ENCODE results near the gene PPFIA3. TPM values are rescaled to one million over a fixed set of nuclear protein-coding genes. Genes with fewer than 3 reads are reported as not detected.

The PPFIA3 gene
- total RNA-seq, 1 donor from 2014 or later, result 4.6 TPM

DNA sequence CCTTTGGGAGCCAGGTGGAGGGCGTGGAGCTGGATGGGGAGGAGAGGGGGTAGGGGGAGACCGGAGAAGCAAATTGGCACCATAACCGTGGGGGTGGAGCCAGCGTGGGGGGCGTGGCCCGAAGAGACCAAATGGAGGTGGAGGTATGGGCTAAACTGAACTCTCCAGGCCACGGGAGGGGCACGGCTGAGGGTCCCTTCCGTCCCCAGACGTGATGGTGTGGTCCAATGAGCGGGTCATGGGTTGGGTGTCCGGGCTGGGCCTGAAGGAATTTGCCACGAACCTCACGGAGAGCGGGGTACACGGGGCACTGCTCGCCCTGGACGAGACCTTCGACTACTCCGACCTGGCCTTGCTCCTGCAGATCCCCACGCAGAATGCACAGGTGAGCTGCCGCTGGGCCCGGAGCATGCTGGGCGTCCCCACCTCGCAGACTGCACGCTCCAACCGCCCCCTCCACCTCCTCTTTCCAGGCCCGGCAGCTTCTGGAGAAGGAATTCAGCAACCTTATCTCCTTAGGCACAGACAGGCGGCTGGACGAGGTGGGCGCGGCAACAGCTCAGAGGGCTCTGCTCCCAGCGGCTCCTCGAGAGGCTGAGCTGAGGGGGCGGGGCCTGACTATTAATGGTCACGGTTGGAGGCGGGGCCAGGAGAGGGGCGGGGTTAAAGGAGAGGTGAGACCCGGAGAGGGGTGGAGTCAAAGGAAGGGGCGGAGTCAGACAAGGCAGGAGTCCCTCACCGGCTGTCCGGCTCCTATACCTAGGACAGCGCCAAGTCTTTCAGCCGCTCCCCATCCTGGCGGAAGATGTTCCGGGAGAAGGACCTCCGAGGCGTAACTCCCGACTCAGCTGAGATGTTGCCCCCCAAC lies 29.7 kb downstream of the PPFIA3 start:
- DNase-seq (ENCODE audit: extremely low read depth, low read depth, low spot score), result peak; percentile 47

DNA sequence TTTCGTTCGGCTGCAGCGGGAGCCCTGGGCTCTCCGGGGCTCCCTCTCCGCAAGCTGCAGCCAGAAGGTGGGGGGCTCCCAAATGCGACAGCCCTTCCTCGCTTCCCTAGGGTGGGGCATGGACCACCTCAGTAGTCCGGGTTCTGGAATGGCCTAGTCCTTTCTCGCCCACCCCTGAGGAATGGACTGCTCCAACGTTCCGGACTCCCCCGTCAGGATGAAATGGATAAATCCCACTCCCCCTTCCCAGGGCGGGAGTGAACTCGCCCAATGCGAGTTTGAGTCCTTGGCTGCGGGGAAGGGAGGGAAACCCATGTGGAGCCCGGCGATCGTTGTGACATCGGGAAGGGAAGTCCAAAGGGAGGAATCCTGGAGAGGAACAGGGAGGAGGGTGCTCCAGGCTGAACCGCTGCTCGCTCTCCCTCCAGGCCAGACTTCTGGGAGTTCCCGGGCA lies 30.3 kb downstream of the PPFIA3 start:
- DNase-seq (ENCODE audit: extremely low read depth, low read depth, low spot score), result peak; percentile 54

DNA sequence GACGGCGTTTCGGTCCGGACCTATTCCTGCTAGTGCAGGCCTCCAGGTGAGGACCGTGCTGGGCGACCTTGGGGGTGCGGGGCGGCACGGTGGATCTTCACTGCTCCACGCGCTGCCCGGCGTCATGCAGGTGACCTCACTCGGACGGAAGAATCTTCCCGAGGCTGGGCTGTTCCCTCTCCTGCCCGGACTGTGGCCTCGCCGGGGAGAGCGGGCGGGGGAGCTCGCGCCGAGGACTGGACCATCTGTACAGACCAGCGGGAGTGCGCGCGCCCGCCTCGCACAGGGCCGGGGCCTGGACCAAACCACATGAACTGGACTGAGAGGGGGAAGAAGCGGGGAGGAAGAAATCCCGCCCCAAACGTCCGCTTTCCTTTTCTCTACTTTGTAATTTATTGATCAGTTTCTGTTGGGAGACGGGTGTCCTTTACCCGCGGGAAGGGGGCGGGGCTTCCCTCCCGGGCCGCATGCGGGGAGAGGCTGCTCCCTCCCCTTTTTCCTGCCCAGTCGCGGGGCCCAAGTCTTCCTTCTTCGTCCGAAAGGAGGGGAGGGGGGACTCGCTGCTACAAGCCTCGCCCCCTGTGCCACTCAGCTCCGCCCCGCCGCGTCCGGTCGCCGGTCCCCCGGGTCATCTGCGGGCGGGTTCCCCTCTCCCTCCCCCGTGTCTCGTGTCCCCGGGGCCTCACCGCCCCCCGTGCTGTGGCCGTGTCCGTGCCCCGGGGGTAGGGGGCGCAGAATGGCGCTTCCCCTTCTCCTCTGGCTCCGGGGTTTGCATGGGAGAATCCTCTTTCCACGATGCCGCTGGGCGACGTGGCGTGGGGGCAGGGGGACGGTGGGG lies 31.0 kb downstream of the PPFIA3 start:
- no peak for DNase-seq (ENCODE audit: extremely low read depth, low read depth, low spot score)

DNA sequence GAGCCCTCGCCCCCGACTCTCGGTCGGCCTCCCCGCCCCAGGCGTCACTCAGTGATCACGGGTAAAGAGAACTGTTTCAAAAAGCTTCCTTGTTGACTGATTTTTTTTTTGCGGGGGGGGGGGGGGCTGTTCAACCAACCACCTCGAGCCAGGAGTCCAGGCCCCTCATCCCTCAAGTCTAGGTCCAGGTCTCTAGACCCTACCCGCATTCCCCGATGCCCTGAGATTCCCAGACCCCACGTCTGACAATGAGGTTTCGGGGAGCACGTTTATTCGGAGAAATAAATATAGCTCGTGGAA lies 31.6 kb downstream of the PPFIA3 start:
- no peak for DNase-seq (ENCODE audit: extremely low read depth, low read depth, low spot score)

DNA sequence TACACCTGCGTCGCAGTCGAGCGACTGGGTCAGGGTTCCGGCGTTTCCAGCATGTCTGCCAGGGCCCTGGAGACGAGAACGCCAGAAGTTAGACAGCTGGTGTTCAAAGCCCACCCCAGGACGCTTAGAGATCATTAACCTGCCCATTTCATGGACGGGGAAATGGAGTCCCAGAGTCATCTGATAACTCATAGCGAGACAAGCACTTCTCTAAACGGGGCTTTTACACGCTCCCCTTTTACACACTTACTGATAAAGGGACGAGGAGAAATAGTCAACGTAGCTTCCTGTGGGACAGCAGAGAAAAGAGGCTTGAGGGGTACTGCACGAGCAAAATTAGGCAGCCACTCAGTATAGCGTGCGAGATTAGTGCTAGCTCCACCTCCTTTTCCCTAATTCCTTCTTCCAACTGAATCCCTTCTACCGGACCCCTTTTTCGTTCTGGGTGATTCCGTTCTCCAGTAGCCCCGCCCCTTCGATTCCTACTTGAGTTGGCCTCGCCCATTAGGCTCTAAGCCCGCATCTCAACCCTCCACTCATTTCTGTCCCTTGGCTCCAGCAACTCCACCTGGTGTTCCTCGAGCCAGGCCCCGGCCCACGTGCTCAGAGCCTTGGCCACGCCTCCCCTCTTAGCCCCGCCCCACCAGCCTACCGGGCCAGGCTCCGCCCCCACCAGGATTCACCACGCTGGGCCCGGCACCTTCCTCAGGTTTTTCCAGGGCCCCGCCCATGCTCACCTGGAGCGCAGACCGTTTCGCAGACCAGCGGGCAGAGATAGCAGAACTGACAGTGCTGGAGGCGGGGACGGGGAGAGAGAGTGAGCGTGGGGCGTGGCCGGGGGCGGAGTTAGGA lies 32.1 kb downstream of the PPFIA3 start:
- DNase-seq (ENCODE audit: extremely low read depth, low read depth, low spot score), result no peak

DNA sequence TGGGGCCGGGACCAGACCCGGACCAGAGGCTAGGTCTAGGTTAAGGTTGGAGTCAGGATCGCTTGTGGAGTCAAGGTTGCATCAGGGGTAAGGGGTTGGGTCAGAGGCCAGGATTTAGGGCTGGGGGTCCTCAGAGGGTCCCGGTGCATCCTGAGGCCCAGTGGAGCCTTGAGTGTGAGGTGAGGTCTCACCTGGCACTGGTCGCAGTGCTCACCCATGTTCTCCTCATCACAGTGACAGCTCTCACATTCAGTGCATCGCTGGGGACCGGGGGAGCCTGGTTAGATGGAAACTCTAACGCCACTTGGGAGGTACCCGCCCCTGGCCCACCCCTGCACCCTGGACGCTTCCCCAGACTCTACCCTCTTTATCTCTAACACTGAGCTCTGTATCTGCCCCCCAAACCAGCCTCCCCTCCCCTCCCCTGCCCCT lies 32.8 kb downstream of the PPFIA3 start:
- no peak for DNase-seq (ENCODE audit: extremely low read depth, low read depth, low spot score)

DNA sequence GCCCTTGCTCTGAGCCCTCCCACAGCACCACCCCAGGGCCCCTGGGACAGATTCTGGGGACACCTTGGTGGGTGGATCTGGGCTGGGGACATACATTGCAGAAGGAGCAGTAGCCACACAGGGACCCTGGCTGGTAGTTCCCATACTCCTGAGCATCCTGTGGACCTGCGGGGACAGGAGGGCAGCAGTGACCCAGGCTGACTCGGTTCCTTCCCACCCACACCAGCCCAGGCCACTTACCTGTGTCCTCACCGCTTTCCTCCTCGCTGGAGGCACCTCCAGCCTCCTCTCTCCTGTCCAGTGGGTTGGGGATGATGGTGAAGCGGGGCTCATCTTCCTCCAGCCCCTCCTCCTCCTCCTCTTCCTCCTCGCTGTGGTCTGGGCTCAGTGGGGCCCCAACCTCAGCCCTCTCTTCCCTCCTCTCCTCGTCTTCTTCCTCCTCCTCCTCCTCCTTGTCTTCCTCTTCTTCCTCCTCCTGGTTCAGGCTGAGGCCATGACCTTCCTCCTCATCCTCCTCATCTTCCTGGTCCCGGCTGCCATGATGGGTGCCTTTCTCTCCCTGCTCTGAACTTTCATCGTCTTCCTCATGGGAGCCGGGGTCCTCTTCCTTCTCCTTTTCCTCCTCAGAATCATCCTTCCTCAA lies 33.9 kb downstream of the PPFIA3 start:
- DNase-seq (ENCODE audit: extremely low read depth, low read depth, low spot score), result no peak

DNA sequence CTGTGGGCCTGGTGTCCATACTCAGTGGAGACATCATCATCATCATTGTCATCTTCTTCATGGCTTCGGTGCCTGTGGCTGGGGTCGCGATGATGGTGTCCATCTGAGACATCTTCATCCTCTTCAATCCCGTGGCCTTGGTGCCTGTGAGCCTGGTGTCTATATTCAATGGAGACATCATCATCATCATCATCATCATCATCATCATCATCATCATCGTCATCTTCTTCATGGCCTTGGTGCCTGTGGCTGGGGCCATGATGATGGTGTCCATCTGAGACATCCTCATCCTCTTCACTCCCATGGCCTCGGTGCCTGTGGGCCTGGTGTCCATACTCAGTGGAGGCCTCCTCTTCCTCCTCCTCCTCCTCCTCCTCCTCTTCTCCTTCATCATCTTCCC lies 34.9 kb downstream of the PPFIA3 start:
- DNase-seq (ENCODE audit: extremely low read depth, low read depth, low spot score), result no peak

DNA sequence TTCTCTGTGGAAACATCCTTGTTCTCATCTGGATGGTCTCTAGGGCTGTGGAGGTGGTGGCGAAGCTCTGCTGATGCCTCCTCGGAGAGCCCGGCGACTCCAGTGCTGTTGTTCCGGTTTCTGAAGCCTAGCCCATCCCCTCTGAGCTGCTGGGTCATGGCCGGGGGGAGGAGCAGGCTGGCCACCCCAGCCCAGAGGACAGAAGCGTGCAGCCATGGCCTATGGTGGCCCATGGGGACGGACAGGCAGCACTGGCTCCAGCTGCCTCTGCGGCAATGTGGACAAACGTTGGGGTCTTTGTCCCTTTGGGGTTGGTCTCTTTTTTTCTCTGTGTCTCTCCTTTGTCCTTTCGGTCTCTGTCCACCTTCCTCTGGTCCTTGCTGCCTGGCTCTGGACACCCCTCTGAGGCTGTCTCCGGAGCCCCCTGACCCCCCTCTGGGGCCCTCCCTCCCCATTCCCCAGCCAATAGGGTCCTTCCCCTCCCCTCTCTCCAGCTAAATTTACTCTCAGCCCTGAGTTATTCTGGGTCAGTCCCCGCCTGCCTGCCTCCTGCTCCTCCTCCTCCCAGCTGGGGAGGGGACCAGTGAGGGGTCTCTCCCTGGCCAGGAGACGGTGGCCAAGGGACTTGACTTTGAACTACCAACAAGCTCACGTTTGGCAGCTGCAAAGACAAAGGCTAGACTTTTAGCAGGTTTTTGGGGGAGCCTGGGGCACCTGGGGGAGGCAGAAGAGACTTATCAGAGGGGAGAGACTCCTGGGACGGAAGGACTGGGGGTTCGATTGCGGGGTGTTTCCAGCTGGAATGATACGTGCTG lies 35.9 kb downstream of the PPFIA3 start, which contains the start of gene HRC:
TSS of gene HRC (minus strand) at position 392 of the 815 bp plus-strand sequence. CDS start at position 233, 159 bp downstream.
- DNase-seq (ENCODE audit: extremely low read depth, low read depth, low spot score), result no peak

DNA sequence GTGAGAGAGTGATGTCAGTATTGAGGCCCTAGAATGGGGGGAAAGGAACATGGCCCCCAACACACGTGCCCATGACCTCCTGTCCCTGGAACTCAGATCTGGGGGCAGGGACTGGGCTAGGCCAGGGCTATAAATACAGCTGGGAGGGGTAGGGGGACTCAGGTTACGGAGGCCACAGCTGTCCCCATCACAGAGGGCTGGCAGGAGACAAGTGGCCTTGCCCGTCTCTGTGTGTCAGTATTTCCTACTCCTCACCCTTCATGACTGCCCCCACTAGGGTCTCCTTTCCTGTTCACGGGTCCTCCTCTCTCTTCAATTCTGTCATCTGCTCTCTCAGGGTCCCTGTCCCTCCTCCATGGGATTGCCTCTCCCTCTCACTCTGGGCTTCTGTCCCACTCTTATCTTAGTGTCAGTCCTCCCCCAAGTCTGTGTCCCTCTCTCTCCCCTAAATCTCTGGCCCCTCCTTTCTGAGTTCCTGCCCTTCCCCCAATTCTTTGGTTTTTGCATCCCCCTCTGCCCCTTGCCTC lies 36.5 kb downstream of the PPFIA3 start:
- DNase-seq (ENCODE audit: extremely low read depth, low read depth, low spot score), result no peak

DNA sequence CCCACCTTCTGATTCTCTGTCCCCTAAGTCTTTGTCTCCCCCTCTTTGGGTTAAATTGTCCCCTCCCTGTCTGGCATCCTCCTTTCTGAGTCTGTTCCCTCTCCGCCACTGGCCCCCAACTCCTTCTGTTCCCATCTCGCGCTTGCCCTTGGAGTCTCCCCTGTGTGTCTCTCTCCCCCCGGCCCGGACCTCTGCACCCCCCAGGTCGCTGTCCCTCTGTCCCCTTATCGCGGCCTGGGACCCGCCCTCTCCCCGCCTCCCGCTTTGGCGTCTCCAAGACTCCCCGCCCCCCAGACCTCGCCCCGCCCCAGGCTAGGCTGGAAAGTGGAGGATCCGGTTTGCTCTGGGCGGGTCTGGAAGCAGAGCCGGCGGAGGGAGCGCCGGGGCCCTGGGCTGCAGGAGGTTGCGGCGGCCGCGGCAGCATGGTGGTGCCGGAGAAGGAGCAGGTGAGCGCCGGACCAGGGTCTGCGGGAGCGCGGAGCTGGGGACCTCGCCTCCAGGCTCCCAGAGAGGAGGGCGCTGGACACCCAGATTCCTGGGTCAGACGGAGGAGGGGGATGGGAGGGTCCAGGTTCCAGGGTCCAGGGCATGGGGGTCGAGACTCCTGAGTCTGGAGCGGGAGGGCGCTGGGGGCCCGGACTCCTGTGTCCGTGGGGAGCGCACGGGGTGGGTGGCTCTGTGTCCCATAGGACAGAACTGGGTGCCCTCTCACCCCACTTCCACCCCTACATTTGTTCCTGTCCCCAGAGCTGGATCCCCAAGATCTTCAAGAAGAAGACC lies 38.3 kb downstream of the PPFIA3 start, which contains the start of gene TRPM4:
TSS of gene TRPM4 (plus strand) at position 348 of the 780 bp plus-strand sequence. CDS start at position 423, 75 bp downstream.
- no peak for DNase-seq (ENCODE audit: extremely low read depth, low read depth, low spot score)

DNA sequence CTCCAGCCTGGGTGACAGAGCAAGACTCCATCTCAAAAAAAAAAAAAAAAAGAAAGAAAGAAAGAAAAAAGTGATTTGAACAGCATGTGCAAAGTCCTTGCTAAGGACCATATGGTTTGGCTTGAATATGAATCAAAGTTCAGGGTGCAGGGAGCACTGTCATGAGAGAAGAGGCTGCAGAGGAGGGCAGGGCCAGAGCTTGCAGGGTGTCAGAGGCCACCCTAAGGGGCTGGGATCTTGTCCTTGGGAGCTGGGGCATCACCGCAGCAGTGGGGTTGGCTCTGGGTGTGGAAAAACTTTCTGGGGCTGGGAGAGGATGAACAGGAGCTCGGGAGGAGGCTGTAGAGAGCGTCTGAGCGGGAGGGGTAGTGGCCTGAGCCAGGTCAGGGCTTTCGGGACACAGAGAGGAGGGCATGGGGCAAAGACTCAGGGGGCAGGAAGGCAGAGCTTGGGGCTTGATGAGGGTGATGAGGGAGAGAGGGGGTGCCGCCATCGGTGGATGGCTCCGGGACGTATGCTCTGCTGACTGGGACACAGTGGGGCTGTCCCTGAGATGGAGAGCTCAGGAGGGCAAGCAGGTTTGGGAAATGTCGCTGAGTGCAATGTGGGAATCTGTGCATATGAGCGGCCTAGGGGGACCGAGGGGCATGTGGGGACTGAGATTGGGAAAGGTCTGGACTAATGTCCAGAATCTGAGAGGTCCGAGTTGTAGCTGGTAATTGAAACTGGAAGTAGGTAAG lies 41.3 kb downstream of the PPFIA3 start:
- no peak for DNase-seq (ENCODE audit: extremely low read depth, low read depth, low spot score)

DNA sequence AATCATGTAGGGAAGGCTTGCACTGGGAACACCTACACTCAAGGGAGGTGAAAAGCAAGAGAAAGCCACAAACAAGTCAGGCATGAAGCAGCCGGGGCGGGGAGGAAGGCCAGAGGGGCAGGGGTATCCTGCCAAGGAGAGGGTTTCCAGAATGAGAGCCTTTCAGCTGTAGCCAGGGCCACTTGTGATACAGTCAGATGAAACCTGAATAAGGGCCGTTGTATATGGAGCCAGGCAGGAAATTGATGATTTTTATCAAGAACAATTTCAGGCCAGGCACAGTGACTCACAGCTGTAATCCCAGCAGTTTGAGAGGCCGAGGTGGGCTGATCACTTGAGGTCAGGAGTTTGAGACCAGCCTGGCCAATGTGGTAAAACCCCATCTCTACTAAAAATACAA lies 42.6 kb downstream of the PPFIA3 start:
- DNase-seq (ENCODE audit: extremely low read depth, low read depth, low spot score), result no peak

DNA sequence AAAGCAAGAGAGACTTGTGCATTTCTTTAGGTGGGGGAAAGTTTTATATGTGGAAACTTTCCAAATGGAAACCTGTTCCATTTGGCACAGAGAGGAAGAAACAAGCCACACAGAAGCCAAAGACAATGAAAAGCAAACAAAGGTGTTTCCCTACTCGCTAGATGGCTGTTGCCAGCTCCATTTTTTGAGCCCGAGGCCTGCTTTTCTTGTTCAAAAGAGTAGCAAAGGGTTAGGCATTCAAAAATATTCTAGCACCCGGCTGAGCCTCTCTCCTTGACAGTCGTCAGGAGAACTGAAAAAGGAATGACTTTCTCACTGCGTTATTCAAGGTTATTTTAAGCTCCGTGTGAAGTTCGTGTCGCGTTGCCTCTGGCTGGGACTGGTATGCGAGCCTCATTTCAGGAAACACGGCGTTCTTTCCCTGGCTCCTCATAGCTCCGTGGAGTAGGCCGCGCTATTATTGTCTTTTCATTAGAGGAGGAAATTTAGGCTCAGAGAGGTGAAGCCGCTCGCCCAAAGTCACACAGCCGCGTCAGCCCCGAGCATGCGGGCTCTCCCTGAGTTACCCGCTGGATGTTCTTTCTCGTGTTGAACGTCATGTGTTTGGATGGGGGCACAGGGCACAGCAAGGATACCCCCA lies 45.9 kb downstream of the PPFIA3 start:
- peak; percentile 36 for DNase-seq (ENCODE audit: extremely low read depth, low read depth, low spot score)

DNA sequence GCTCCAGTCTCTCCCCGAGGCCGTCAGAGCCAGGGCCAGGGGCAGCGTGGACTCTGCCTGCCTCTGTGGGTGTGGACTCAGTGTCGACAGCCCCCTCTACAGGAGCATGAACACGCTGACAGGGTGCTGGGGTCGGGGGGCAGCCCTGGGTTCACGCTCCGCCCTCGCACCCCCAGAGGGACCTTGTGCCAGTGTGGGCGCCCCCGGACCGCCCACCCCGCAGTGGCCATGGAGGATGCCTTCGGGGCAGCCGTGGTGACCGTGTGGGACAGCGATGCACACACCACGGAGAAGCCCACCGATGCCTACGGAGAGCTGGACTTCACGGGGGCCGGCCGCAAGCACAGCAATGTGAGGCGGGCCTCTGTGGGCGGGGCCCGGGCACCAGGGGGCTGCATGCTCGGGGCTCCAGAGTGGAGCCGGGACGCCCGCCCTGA lies 46.5 kb downstream of the PPFIA3 start:
- no peak for DNase-seq (ENCODE audit: extremely low read depth, low read depth, low spot score)

DNA sequence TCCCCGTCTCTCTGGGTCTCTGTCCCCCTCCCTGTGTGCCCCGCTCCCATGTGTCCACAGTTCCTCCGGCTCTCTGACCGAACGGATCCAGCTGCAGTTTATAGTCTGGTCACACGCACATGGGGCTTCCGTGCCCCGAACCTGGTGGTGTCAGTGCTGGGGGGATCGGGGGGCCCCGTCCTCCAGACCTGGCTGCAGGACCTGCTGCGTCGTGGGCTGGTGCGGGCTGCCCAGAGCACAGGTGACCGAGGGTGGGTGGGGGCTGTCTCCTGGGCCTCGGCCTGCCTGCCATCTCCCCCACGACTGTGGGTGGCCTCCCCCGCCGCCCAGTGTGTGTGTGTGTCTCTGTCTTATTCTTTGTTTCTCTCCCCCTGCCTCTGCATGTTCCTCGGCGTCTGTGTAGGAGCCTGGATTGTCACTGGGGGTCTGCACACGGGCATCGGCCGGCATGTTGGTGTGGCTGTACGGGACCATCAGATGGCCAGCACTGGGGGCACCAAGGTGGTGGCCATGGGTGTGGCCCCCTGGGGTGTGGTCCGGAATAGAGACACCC lies 48.6 kb downstream of the PPFIA3 start:
- DNase-seq (ENCODE audit: extremely low read depth, low read depth, low spot score), result no peak

DNA sequence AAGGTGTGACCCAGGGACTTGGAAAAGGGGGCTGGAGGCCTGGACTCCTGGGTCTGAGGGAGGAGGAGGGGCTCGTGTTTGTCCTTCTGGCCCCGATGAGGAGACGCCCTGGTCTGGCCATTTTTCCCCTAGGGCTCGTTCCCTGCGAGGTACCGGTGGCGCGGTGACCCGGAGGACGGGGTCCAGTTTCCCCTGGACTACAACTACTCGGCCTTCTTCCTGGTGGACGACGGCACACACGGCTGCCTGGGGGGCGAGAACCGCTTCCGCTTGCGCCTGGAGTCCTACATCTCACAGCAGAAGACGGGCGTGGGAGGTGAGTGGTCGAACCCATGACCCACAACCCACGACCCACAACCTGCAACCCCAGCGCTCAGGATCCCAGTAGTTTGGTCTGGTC lies 49.1 kb downstream of the PPFIA3 start:
- no peak for DNase-seq (ENCODE audit: extremely low read depth, low read depth, low spot score)

Data from glomerular endothelial cell (primary cell).